Measurements from ENCODE around the gene BEND4. TPM values are rescaled to one million over a fixed set of nuclear protein-coding genes. Genes with fewer than 3 reads are reported as not detected.

BEND4 gene
- total RNA-seq, 1 donor from 2014 or later, result 0.05 TPM

DNA sequence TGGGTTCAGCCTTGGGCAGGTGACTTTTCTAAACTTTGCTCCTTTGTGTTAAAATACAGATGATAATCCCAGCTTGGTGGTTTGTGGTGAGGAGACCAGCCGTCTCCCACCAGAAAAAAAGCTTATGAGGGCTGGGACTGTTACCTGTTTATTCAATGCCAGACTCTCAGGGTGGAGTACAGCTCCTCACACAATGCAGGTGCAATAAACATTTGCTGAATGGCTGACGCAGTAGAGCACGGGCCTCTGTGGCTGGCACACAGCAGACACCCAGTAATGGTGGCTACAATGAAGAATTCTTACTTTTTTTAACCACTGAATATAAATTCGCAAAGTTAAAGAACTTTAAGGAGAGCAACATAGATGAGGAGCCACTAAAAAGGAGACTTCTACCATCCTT lies 30.2 kb downstream of the BEND4 start:
- intact Hi-C loops (cut with DNase I), result no loop called here

DNA sequence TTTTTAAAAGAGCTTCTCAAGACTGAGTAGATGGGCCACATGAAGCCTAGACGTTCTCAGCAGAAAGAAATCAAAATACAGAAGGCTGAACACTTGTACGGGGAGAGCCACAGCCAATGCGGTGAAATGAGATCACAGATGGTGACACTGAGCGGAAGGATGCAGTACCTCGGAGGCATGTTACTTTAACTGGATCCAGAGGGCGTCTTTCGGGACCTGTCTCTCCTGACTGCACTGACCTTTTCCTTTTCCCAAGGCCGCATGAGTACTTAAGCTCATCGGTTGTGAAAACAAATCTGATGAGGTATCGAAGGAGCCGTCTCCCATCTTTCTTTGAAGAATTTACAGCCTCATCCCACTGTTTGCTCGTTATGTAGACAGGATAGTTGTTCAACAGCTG lies 32.6 kb downstream of the BEND4 start:
- ATAC-seq (ENCODE audit: poor library complexity), result no peak
- DNase-seq, result no peak
- intact Hi-C loops (cut with DNase I), result no loop called here

More for the DNA sequence above, 30.2 kb downstream of the BEND4 start:
- ATAC-seq (ENCODE audit: poor library complexity) (no peak), DNase-seq (no peak)

GRCh38 chr4:42112846-42113245 lies 39.6 kb downstream of the BEND4 start:
- intact Hi-C loops (cut with DNase I), result no loop called here
- ATAC-seq (ENCODE audit: poor library complexity), result no peak
- no peak for DNase-seq

- intact Hi-C loops (cut with DNase I), result no loop called here
- ATAC-seq (ENCODE audit: poor library complexity) (no peak), DNase-seq (no peak)
Observed at GRCh38 chr4:42104521-42104920, 47.9 kb downstream of the BEND4 start.

DNA sequence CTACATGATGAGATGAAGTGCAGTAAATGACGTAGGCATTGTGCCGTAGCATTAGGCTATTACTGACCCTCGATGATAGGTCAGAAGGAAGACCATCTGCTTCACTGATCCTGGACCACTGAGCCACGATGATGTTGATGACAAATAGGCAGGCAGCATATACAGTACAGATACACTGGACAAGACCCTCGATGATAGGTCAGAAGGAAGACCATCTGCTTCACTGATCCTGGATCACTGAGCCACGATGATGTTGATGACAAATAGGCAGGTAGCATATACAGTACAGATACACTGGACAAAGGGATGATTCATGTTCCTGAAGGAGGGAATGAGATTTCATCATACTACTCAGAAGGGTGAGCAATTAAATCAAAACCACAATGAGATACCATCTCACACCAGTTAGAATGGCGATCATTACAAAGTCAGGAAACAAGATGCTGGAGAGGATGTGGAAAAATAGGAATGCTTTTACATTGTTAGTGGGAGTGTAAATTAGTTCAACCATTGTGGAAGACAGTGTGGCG lies 50.9 kb downstream of the BEND4 start:
- no peak for DNase-seq
- no peak for ATAC-seq (ENCODE audit: poor library complexity)
- intact Hi-C loops (cut with DNase I), result no loop called here

- no peak for ATAC-seq (ENCODE audit: poor library complexity)
- DNase-seq, result no peak
- intact Hi-C loops (cut with DNase I), result no loop called here
Observed at GRCh38 chr4:42088386-42088785, 64.1 kb downstream of the BEND4 start.

DNA sequence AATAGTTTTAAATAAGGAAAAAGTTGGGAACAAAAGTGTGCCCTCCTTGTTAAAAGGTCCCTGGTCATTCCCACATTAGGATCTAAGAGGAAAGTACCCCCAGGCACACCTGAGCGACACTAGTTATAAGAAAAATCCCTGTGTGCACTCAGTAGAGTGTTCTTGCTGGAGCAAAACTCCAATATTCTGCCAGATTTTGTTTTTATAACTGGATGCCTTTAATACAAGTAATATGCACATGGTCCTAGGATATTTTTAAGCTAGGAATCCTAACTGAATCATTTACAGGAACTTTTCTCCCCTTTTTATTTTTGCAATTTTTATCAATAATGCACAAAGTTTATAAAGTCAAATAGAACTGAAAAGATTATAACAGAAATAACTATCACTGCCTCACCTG lies 68.6 kb downstream of the BEND4 start:
- ATAC-seq (ENCODE audit: poor library complexity), result no peak
- no peak for DNase-seq
- intact Hi-C loops (cut with DNase I), result no loop called here

GRCh38 chr4:42080306-42080705 lies 72.1 kb downstream of the BEND4 start:
- intact Hi-C loops (cut with DNase I), result no loop called here
- ATAC-seq (ENCODE audit: poor library complexity) (no peak), DNase-seq (no peak)

GRCh38 chr4:42078184-42078801 lies 74.2 kb downstream of the BEND4 start:
- ATAC-seq (ENCODE audit: poor library complexity), result no peak
- intact Hi-C loops (cut with DNase I), result no loop called here
- DNase-seq, result no peak

GRCh38 chr4:42074294-42074693 lies 78.2 kb downstream of the BEND4 start:
- intact Hi-C loops (cut with DNase I), result no loop called here
- ATAC-seq (ENCODE audit: poor library complexity) (no peak), DNase-seq (no peak)

GRCh38 chr4:42070463-42070862 lies 82.0 kb downstream of the BEND4 start:
- ATAC-seq (ENCODE audit: poor library complexity), result no peak
- DNase-seq, result no peak
- intact Hi-C loops (cut with DNase I), result no loop called here

DNA sequence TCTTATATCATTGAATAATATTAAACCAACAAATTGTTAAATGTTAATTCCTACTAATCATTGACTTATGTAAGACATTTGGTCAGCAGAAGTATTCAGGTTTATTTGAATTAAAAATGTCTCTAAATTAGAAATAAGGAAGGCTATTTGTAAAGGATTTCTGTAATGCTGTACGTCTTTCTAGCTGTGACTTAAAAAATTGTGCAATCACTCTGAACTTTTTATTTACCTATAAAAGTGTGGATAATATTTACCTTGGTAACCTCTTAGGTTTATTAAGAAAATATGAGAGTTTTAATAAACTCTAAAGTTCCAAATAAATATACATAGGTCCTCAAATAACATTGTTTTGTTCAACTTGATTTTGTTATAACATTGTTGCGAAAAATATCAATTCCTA lies 85.2 kb downstream of the BEND4 start:
- intact Hi-C loops (cut with DNase I), result no loop called here
- no peak for DNase-seq
- no peak for ATAC-seq (ENCODE audit: poor library complexity)

DNA sequence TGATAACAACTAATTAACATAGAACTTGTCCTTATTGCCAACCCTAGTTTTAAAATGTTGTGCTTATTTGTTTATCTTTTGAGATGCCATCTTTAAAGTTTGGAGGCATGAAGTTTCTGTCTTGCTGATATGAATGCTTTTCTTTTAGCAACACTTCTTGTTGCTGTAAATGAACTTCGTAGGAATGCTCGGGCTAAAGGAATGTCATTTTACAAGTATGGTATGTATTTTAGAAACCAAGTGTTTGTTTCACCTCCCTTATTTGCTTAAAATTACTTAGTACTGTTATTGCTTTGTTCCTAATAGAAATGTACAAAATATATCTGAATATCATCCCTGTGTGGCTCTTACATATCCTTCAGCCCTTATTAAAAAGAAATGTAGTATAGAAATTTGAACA lies 86.1 kb downstream of the BEND4 start:
- no peak for DNase-seq
- no peak for ATAC-seq (ENCODE audit: poor library complexity)
- intact Hi-C loops (cut with DNase I), result no loop called here

Other genes starting within 250 kb of the BEND4 start
- gene TMEM33, start 217.2 kb downstream of the BEND4 start, total RNA-seq, result 19.6 TPM
- gene DCAF4L1, start 170.9 kb downstream of the BEND4 start, total RNA-seq, result 0.19 TPM
- gene SLC30A9, start 162.1 kb downstream of the BEND4 start, total RNA-seq, result 72.2 TPM
- 6.7 TPM for gene SHISA3, start 244.8 kb upstream of the BEND4 start, total RNA-seq

Measured in Right ventricle myocardium superior (tissue), 1 donor.